ENCODE measurements around the gene HSPA14. TPM values are rescaled to one million over a fixed set of nuclear protein-coding genes. Genes with fewer than 3 reads are reported as not detected.
"Not testable (repeated sequence)": the region's sequence is repeated elsewhere in the genome, so short reads cannot be mapped to it uniquely, and the experiment has no call there.

HSPA14 gene
- total RNA-seq, 1 donor = 15.5 TPM

DNA sequence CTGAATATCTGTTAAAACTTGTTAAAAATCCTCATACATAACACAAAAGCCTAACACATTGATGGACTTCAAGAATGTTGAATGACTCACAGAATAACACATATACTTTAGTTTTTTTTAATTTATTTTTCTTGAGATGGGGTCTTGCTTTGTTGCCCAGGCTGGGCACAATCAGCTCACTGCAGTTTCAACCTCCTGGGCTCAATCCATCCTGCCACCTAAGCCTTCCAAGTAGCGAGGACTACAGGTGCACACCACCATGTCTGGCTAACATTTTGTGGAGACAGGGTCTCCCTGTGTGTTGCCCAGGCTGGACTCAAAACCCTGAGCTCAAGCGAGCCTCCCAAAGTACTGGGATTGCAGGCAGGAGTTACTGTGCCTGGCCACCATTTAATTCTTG lies 68.7 kb downstream of the HSPA14 start:
- TF ChIP-seq, protein P1, sequence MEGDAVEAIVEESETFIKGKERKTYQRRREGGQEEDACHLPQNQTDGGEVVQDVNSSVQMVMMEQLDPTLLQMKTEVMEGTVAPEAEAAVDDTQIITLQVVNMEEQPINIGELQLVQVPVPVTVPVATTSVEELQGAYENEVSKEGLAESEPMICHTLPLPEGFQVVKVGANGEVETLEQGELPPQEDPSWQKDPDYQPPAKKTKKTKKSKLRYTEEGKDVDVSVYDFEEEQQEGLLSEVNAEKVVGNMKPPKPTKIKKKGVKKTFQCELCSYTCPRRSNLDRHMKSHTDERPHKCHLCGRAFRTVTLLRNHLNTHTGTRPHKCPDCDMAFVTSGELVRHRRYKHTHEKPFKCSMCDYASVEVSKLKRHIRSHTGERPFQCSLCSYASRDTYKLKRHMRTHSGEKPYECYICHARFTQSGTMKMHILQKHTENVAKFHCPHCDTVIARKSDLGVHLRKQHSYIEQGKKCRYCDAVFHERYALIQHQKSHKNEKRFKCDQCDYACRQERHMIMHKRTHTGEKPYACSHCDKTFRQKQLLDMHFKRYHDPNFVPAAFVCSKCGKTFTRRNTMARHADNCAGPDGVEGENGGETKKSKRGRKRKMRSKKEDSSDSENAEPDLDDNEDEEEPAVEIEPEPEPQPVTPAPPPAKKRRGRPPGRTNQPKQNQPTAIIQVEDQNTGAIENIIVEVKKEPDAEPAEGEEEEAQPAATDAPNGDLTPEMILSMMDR (IDR thresholded peaks at IDR 0.05; ENCODE audit: insufficient read depth, low read depth, low read length) = no peak
- DNase-seq (ENCODE audit: low read depth) = no peak
- no peak overlapping the region for H3K4me3 ChIP-seq (ENCODE audit: low read depth, low read length)

GRCh38 chr10:14907591-14907990 lies 69.5 kb downstream of the HSPA14 start:
- H3K4me3 ChIP-seq (ENCODE audit: low read depth, low read length); DNase-seq (ENCODE audit: low read depth): not testable (repeated sequence)

GRCh38 chr10:14909101-14909500 lies 71.0 kb downstream of the HSPA14 start:
- H3K4me3 ChIP-seq (ENCODE audit: low read depth, low read length) = no peak overlapping the region
- TF ChIP-seq, protein P1 (IDR thresholded peaks at IDR 0.05; ENCODE audit: insufficient read depth, low read depth, low read length) = no peak
- no peak for DNase-seq (ENCODE audit: low read depth)

GRCh38 chr10:14910953-14911352 lies 72.8 kb downstream of the HSPA14 start:
- DNase-seq (ENCODE audit: low read depth) = no peak
- TF ChIP-seq, protein P1 (IDR thresholded peaks at IDR 0.05; ENCODE audit: insufficient read depth, low read depth, low read length) = no peak
- H3K4me3 ChIP-seq (ENCODE audit: low read depth, low read length) = no peak overlapping the region

DNA sequence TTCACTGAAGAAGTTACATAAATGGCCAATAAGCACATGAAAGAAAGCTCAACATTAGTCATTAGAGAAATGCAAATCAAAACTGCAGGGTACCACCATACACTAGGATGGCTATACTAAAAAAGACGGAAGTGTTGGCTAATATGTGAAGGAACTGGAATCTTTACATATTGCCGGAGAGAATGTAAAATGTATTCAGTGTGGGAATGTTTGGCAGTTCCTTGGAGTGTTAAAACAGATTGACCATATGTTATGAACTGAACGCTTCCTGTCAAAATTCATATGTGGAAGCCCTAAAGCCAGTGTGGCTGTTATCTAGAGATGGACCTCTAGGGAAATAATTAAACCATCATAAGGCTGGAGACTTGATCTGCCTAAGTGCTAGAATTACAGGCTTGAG lies 73.7 kb downstream of the HSPA14 start:
- DNase-seq (ENCODE audit: low read depth) = no peak
- TF ChIP-seq, protein P1 (IDR thresholded peaks at IDR 0.05; ENCODE audit: insufficient read depth, low read depth, low read length) = no peak
- no peak overlapping the region for H3K4me3 ChIP-seq (ENCODE audit: low read depth, low read length)

GRCh38 chr10:14916600-14916999 lies 78.5 kb downstream of the HSPA14 start:
- H3K4me3 ChIP-seq (ENCODE audit: low read depth, low read length) = no peak overlapping the region
- TF ChIP-seq, protein P1 (IDR thresholded peaks at IDR 0.05; ENCODE audit: insufficient read depth, low read depth, low read length) = no peak

DNA sequence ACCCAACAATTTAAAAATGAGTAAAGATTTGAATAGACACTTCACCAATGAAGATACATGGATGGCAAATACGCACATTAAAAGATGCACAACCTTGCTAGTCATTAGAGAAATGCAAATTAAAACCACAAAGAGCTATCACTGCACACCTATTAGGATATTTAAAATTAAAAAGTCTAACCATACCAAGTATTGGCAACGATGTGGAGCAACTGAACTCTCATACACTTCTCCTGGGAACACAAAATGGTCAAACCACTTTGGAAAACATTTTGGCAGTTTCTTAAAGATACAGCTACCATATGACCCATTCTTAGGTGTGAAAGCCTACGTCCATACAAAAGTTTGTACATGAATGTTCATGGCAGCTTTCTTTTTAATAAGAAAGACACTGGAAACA lies 79.7 kb downstream of the HSPA14 start:
- TF ChIP-seq, protein P1 (IDR thresholded peaks at IDR 0.05; ENCODE audit: insufficient read depth, low read depth, low read length) = no peak
- no peak overlapping the region for H3K4me3 ChIP-seq (ENCODE audit: low read depth, low read length)
- DNase-seq (ENCODE audit: low read depth) = no peak

More at GRCh38 chr10:14916600-14916999, 78.5 kb downstream of the HSPA14 start:
- no peak for DNase-seq (ENCODE audit: low read depth)

Data from fibroblast of villous mesenchyme (primary cell).